ENCODE data around the gene KRTAP10-4. TPM values are rescaled to one million over a fixed set of nuclear protein-coding genes. Genes with fewer than 3 reads are reported as not detected.

Gene KRTAP10-4
- total RNA-seq, 2 donors from 2014 or later, result not detected

DNA sequence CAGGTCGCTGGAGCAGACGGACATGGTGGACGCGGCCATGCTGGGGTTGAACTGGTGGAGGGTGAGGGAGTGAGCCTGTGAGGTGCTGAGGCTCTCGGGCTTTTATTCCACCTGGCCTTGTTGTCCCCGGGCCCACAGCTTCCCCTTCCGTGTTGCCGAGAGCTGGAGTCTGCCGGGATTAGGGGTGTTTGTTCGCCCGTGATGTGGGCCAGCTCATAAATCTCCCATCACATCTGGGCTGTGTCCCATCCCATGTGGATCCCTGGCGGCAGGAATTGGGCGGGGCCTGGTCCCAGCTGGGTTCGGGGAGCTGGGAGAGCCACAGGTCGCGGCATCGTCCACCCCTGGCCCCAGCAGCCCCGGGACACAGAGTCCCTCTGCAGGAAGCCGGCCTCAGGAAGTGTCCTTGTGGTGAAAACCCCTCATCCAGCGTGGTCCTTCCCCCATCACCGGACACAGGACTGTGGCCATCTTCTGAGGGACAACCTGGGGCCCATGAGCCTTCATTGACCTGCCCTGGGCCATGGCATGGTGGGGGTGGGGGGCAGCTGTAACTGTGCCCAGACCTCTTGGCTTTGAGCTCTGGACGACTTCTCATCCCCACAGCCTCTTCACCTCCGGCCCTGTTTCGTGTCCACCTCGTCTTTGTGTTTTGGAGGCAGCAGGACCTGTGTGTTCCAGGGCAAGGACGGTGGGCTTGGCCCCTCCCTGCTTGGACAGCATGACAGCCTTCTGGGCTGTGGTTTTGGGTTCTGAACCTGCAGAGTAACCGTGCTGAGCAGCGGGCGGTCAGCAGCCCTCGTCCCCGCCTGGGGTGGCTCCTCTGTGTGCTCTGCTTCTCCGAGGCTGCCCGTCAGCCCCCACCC lies 19.1 kb downstream of the KRTAP10-4 start, which contains the start of gene KRTAP10-6:
Gene KRTAP10-6, minus strand, starts transcription at position 60 of the 866 bp plus-strand sequence. Its CDS starts 21 bp downstream, at position 39.
- H3K27me3 ChIP-seq (replicated peaks; ENCODE audit: insufficient read depth), result peaks cover 2% of the 10 kb centered on the region
- H3K36me3 ChIP-seq, result no peaks in the 10 kb centered on the region
- TF ChIP-seq, protein P1, sequence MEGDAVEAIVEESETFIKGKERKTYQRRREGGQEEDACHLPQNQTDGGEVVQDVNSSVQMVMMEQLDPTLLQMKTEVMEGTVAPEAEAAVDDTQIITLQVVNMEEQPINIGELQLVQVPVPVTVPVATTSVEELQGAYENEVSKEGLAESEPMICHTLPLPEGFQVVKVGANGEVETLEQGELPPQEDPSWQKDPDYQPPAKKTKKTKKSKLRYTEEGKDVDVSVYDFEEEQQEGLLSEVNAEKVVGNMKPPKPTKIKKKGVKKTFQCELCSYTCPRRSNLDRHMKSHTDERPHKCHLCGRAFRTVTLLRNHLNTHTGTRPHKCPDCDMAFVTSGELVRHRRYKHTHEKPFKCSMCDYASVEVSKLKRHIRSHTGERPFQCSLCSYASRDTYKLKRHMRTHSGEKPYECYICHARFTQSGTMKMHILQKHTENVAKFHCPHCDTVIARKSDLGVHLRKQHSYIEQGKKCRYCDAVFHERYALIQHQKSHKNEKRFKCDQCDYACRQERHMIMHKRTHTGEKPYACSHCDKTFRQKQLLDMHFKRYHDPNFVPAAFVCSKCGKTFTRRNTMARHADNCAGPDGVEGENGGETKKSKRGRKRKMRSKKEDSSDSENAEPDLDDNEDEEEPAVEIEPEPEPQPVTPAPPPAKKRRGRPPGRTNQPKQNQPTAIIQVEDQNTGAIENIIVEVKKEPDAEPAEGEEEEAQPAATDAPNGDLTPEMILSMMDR (IDR thresholded peaks at IDR 0.05), result no peak
- intact Hi-C loops (cut with DNase I), result no loop called here
- WGBS, result 59% methylated on average over 26 of the region's 33 CpGs
- no peak within 1 kb of the TSS for H3K4me3 ChIP-seq
- H3K4me1 ChIP-seq (replicated peaks), result no peaks in the 10 kb centered on the region
- no peak for DNase-seq (ENCODE audit: low spot score)
- no peaks in the 10 kb centered on the region for H3K9me3 ChIP-seq
- no peak within 1 kb of the TSS for H3K27ac ChIP-seq

DNA sequence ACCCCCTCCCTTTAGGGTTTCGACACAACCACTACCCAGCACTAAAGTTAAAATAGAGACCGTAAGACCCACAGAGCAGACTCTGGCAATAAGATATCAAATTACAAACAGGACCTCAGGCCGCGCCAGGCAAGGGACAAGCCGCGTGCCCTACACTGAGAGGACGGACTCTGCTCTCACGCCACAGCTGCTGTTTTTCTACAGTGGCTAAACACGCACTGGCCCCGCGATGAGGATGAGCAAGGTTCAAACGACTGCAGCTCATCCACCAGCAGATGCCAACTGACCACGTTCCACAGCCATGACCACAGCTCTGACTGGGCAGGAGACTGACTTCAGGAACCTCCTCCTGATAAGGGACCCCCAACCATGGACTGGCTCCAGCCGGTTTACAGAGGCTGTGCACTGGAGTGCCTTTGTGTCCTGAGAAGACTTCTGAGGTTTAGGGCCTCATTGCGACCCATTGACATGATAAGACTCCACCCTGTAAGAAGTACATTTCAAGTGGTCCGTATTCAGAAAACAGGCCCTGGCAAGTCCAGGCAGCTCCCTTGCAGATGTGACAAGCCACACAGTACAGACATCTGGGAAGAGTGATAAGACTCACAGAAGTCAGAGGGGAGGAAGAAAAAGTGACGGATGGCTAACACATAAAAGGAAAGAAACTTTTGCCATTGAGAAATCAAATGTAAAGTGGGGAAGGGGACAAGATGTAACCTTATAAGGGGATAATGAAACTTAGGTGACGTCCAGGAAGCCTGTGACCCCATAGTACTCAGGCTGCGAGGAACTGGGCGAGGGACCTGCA lies 20.3 kb downstream of the KRTAP10-4 start:
- Histone ChIP-seq H3K4me1 (replicated peaks) (no peaks in the 10 kb centered on the region), H3K9me3 (no peaks in the 10 kb centered on the region), H3K36me3 (no peaks in the 10 kb centered on the region), H3K27ac (no peak overlapping the region), H3K27me3 (replicated peaks; ENCODE audit: insufficient read depth) (peaks cover 2% of the 10 kb centered on the region), H3K4me3 (no peak overlapping the region)
- TF ChIP-seq, protein P1 (IDR thresholded peaks at IDR 0.05), result no peak
- no peak for TF ChIP-seq POLR2AphosphoS5 (IDR thresholded peaks at IDR 0.05)
- TF ChIP-seq POLR2A (IDR thresholded peaks at IDR 0.05), result no peak
- DNase-seq (ENCODE audit: low spot score), result no peak
- intact Hi-C loops (cut with DNase I), result no loop called here
- 51% methylated on average over 20 of the region's 20 CpGs for WGBS

DNA sequence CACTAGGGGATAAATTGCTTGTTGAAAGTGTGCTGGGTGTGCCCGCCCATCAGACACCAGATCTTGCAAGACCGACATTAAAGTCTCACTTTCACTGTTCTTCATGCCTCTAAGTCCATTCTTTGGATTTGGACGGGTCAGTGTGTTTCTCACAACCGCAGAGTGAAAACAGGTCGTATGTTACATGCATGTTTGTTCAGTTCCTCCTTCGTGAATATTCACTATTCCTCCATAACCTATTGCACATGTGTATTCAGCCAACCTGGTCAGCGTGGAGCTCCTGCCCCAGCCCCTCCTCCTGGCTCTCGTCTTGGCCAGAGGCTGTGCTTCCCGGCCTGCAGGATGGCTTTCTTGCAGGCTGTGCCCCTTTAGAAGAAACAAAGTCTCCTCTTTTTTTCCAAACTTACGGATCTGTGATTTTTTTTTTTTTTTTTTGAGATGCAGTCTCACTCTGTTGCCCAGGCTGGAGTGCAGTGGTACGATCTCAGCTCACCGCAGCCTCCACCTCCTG lies 20.9 kb downstream of the KRTAP10-4 start:
- no peak for DNase-seq (ENCODE audit: low spot score)
- 76% methylated on average over 12 of the region's 12 CpGs for WGBS

DNA sequence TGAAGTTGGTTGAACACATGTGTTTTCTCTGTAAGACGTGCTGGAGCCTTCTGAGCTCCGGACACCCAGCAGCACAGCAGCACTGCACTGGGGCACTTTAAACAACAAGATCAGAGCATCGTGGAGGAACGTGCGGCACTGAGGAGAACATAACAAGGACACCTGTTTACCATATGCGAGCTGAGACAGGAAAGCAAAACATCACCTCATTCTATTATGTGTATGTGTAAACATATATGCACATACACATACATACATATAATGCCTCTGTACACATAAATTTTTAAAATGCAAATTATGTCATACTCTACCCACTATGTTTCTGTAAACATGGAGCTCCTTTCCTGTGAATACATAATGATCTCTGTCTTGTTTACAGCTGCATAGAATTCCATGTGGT lies 22.0 kb downstream of the KRTAP10-4 start:
- Histone ChIP-seq H3K4me3 (no peak overlapping the region), H3K4me1 (replicated peaks) (no peaks in the 10 kb centered on the region), H3K27me3 (replicated peaks; ENCODE audit: insufficient read depth) (peaks cover 2% of the 10 kb centered on the region), H3K36me3 (no peaks in the 10 kb centered on the region), H3K9me3 (no peaks in the 10 kb centered on the region), H3K27ac (no peak overlapping the region)
- 73% methylated on average over 6 of the region's 6 CpGs for WGBS
- intact Hi-C loops (cut with DNase I), result no loop called here
- TF ChIP-seq, protein P1 (IDR thresholded peaks at IDR 0.05), result no peak
- TF ChIP-seq POLR2AphosphoS5 (IDR thresholded peaks at IDR 0.05), result no peak
- TF ChIP-seq POLR2A (IDR thresholded peaks at IDR 0.05), result no peak
- no peak for DNase-seq (ENCODE audit: low spot score)

More for the DNA sequence above, 20.9 kb downstream of the KRTAP10-4 start:
- Histone ChIP-seq H3K9me3 (no peaks in the 10 kb centered on the region), H3K4me1 (replicated peaks) (no peaks in the 10 kb centered on the region), H3K36me3 (no peaks in the 10 kb centered on the region), H3K27ac (no peak overlapping the region), H3K27me3 (replicated peaks; ENCODE audit: insufficient read depth) (peaks cover 2% of the 10 kb centered on the region), H3K4me3 (no peak overlapping the region)
- no peak for TF ChIP-seq POLR2AphosphoS5 (IDR thresholded peaks at IDR 0.05)
- TF ChIP-seq, protein P1 (IDR thresholded peaks at IDR 0.05), result no peak
- TF ChIP-seq POLR2A (IDR thresholded peaks at IDR 0.05), result no peak
- intact Hi-C loops (cut with DNase I), result no loop called here

All from prostate gland (tissue), 2 donors.